ENCODE measurements around the gene UGT1A10. TPM values are rescaled to one million over a fixed set of nuclear protein-coding genes. Genes with fewer than 3 reads are reported as not detected.

Gene UGT1A10
- total RNA-seq, 1 donor, result not detected

DNA sequence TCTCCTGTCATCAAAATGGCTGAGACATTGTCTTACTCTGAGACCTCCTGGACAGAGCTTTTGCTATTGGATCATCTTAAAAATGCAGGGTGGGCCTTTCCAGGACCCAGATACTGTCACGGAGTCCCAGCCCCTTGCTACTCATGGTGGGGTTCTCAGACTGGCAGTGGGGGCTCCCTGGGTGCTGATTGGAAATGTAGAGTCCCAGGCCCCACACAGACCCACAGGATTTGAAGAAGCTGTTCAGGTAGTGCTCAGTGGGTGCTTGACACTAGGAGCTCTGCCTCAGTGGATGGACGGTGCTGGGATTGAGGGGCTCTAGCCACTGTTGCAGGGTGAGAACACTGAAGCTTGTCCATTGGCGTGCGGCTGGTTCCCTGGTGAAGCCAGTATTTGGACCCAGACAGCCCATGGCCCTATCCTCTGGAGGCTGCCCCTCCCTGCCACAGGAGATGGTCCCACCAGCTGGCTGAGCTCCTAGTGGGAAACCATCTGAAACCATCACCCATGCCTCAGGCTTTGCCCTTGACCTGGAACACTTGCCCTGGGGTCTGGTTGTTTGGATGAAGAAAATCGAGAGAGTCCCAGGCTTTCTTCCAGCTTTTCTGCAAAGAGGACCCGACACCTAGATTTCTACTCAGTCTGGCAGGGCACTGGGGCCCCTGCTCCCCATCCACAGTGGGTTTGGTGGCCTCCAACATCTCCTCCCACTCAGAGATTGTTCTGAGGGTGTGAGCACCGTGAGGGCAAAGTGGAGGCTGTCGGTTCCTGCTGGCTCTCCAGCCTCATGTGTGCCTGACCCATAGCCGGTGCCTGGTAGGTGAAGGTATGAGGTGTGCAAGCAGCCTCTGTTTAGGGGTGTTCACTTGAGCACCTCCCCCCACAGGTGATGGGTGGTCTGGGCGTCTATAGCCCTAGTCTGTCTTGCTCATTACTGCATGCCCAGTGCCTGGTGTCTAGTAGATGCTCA, 172.0 kb downstream of the UGT1A10 start:
- no peak overlapping the region for H3K4me2 ChIP-seq (ENCODE audit: insufficient read depth, low read length)
- H3K4me1 ChIP-seq (ENCODE audit: insufficient read depth, low read length), result no peaks in the 10 kb centered on the region
- no peak overlapping the region for H3K4me3 ChIP-seq (ENCODE audit: insufficient read depth, low read length)
- no peak overlapping the region for H2AFZ ChIP-seq (ENCODE audit: low read length)
- H3K36me3 ChIP-seq (ENCODE audit: insufficient read depth, low read length), result no peaks in the 10 kb centered on the region
- peak; percentile 35 for DNase-seq (ENCODE audit: insufficient read length, low spot score, missing footprints)
- H3K79me2 ChIP-seq (ENCODE audit: insufficient read depth, low read length), result no peaks in the 10 kb centered on the region
- H3K9me3 ChIP-seq (ENCODE audit: low read depth, low read length), result no peaks in the 10 kb centered on the region
- no peak overlapping the region for H3K27ac ChIP-seq (ENCODE audit: low read depth, low read length)
- peaks cover 36% of the 10 kb centered on the region for H3K27me3 ChIP-seq (ENCODE audit: insufficient read depth, low read length)
- H4K20me1 ChIP-seq (ENCODE audit: insufficient read depth, low read length), result no peaks in the 10 kb centered on the region
- TF ChIP-seq, protein P1, sequence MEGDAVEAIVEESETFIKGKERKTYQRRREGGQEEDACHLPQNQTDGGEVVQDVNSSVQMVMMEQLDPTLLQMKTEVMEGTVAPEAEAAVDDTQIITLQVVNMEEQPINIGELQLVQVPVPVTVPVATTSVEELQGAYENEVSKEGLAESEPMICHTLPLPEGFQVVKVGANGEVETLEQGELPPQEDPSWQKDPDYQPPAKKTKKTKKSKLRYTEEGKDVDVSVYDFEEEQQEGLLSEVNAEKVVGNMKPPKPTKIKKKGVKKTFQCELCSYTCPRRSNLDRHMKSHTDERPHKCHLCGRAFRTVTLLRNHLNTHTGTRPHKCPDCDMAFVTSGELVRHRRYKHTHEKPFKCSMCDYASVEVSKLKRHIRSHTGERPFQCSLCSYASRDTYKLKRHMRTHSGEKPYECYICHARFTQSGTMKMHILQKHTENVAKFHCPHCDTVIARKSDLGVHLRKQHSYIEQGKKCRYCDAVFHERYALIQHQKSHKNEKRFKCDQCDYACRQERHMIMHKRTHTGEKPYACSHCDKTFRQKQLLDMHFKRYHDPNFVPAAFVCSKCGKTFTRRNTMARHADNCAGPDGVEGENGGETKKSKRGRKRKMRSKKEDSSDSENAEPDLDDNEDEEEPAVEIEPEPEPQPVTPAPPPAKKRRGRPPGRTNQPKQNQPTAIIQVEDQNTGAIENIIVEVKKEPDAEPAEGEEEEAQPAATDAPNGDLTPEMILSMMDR (IDR thresholded peaks at IDR 0.05; ENCODE audit: extremely low read depth, low read depth, low read length), result no peak

DNA sequence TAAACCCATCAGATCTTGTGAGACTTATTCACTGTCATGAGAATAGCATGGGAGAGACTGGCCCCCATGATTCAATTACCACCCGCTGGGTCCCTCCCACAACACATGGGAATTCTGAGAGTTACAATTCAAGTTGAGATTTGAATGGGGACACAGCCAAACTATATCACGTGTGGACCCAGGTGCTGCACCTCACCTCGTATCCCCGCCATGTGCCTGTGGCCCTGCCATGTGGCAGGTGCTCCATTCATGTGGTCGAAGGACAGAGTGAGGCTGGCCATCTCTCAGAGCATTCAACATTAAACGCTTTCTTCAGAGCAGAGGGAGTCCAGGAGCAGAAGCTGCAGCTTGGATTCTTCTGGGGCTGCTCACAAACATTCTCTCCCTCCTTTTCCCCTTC, 174.1 kb downstream of the UGT1A10 start:
- no peak overlapping the region for H3K4me3 ChIP-seq (ENCODE audit: insufficient read depth, low read length)
- no peaks in the 10 kb centered on the region for H3K79me2 ChIP-seq (ENCODE audit: insufficient read depth, low read length)
- no peaks in the 10 kb centered on the region for H3K9me3 ChIP-seq (ENCODE audit: low read depth, low read length)
- H3K27me3 ChIP-seq (ENCODE audit: insufficient read depth, low read length), result peaks cover 31% of the 10 kb centered on the region
- no peaks in the 10 kb centered on the region for H3K4me1 ChIP-seq (ENCODE audit: insufficient read depth, low read length)
- H2AFZ ChIP-seq (ENCODE audit: low read length), result no peak overlapping the region
- H3K36me3 ChIP-seq (ENCODE audit: insufficient read depth, low read length), result no peaks in the 10 kb centered on the region
- no peak for DNase-seq (ENCODE audit: insufficient read length, low spot score, missing footprints)
- H3K27ac ChIP-seq (ENCODE audit: low read depth, low read length), result no peak overlapping the region
- H3K4me2 ChIP-seq (ENCODE audit: insufficient read depth, low read length), result no peak overlapping the region
- H4K20me1 ChIP-seq (ENCODE audit: insufficient read depth, low read length), result no peaks in the 10 kb centered on the region
- TF ChIP-seq, protein P1 (IDR thresholded peaks at IDR 0.05; ENCODE audit: extremely low read depth, low read depth, low read length), result no peak

DNA sequence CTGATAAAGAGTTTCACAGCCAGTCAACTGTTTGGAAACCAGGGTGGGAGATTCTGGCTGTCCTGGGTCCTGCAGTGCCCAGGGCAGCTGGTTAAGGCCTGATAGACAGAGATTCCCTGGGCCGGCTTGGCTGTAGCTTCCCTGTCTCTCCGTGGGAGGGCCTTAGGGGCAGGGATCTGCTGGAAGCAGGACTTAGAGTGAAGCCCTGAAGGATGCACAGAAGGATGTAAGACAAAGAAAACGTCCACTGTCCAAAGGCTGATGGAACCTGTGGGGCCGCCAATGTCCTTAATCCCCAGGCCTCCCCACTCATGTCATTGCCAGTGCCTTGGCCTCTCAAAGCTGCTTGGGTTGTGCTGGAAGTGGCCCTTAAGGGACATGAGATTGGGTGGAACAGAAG, 174.8 kb downstream of the UGT1A10 start:
- no peak overlapping the region for H3K4me2 ChIP-seq (ENCODE audit: insufficient read depth, low read length)
- H3K4me3 ChIP-seq (ENCODE audit: insufficient read depth, low read length), result no peak overlapping the region
- H3K27me3 ChIP-seq (ENCODE audit: insufficient read depth, low read length), result peaks cover 26% of the 10 kb centered on the region
- H3K4me1 ChIP-seq (ENCODE audit: insufficient read depth, low read length), result no peaks in the 10 kb centered on the region
- no peaks in the 10 kb centered on the region for H3K9me3 ChIP-seq (ENCODE audit: low read depth, low read length)
- no peak for DNase-seq (ENCODE audit: insufficient read length, low spot score, missing footprints)
- TF ChIP-seq, protein P1 (IDR thresholded peaks at IDR 0.05; ENCODE audit: extremely low read depth, low read depth, low read length), result no peak
- H4K20me1 ChIP-seq (ENCODE audit: insufficient read depth, low read length), result no peaks in the 10 kb centered on the region
- H3K79me2 ChIP-seq (ENCODE audit: insufficient read depth, low read length), result no peaks in the 10 kb centered on the region
- H2AFZ ChIP-seq (ENCODE audit: low read length), result no peak overlapping the region
- no peak overlapping the region for H3K27ac ChIP-seq (ENCODE audit: low read depth, low read length)
- H3K36me3 ChIP-seq (ENCODE audit: insufficient read depth, low read length), result no peaks in the 10 kb centered on the region

DNA sequence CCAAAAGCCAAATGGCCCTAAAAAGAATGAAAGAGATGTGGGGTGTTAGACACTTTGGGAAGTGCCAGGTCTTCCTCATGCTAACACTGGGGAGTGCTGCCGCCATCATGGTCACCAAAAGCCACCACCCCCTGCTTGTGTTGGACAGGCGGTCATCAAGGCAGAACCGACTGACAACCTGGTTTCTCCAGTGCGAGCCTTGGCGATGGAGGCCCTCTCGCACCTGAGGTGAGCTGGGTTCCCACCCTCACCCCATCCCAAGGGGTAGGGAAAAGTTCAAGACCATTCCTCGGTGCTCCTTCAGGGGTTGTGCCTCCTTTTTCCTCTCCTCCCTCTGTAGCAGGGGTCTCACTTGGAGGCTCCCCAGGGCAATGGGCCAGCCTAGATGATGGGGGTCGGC, 175.5 kb downstream of the UGT1A10 start:
- no peaks in the 10 kb centered on the region for H4K20me1 ChIP-seq (ENCODE audit: insufficient read depth, low read length)

More for the DNA sequence above, 175.5 kb downstream of the UGT1A10 start:
- no peaks in the 10 kb centered on the region for H3K9me3 ChIP-seq (ENCODE audit: low read depth, low read length)
- H3K36me3 ChIP-seq (ENCODE audit: insufficient read depth, low read length), result no peaks in the 10 kb centered on the region
- H3K4me3 ChIP-seq (ENCODE audit: insufficient read depth, low read length), result no peak overlapping the region
- no peaks in the 10 kb centered on the region for H3K79me2 ChIP-seq (ENCODE audit: insufficient read depth, low read length)
- no peak overlapping the region for H3K4me2 ChIP-seq (ENCODE audit: insufficient read depth, low read length)
- H3K27ac ChIP-seq (ENCODE audit: low read depth, low read length), result no peak overlapping the region
- DNase-seq (ENCODE audit: insufficient read length, low spot score, missing footprints), result no peak
- H2AFZ ChIP-seq (ENCODE audit: low read length), result no peak overlapping the region
- TF ChIP-seq, protein P1 (IDR thresholded peaks at IDR 0.05; ENCODE audit: extremely low read depth, low read depth, low read length), result no peak
- peaks cover 32% of the 10 kb centered on the region for H3K27me3 ChIP-seq (ENCODE audit: insufficient read depth, low read length)
- no peaks in the 10 kb centered on the region for H3K4me1 ChIP-seq (ENCODE audit: insufficient read depth, low read length)

All from osteoblast (primary cell).